ENCODE results near the gene CRYBG3.

CRYBG3 gene

GRCh38 chr3:97994328-97994945 lies 172.6 kb downstream of the CRYBG3 start:
- Histone ChIP-seq H3K4me3 (ENCODE audit: severe bottlenecking) (no peak overlapping the region), H3K9me3 (ENCODE audit: severe bottlenecking) (no peaks in the 10 kb centered on the region), H3K27me3 (ENCODE audit: insufficient read depth, poor library complexity, severe bottlenecking) (no peaks in the 10 kb centered on the region), H3K27ac (ENCODE audit: poor library complexity, severe bottlenecking) (no peak overlapping the region), H3K4me1 (ENCODE audit: insufficient read depth, poor library complexity, severe bottlenecking) (no peaks in the 10 kb centered on the region), H3K36me3 (ENCODE audit: low read depth) (no peaks in the 10 kb centered on the region)
- TF ChIP-seq, protein P1, sequence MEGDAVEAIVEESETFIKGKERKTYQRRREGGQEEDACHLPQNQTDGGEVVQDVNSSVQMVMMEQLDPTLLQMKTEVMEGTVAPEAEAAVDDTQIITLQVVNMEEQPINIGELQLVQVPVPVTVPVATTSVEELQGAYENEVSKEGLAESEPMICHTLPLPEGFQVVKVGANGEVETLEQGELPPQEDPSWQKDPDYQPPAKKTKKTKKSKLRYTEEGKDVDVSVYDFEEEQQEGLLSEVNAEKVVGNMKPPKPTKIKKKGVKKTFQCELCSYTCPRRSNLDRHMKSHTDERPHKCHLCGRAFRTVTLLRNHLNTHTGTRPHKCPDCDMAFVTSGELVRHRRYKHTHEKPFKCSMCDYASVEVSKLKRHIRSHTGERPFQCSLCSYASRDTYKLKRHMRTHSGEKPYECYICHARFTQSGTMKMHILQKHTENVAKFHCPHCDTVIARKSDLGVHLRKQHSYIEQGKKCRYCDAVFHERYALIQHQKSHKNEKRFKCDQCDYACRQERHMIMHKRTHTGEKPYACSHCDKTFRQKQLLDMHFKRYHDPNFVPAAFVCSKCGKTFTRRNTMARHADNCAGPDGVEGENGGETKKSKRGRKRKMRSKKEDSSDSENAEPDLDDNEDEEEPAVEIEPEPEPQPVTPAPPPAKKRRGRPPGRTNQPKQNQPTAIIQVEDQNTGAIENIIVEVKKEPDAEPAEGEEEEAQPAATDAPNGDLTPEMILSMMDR (IDR thresholded peaks at IDR 0.05; ENCODE audit: poor library complexity, severe bottlenecking), result no peak
- ATAC-seq (ENCODE audit: low read depth) (no peak), DNase-seq (ENCODE audit: low spot score) (no peak)
